ENCODE measurements around the gene LDAF1.
"Not testable (repeated sequence)": the region's sequence is repeated elsewhere in the genome, so short reads cannot be mapped to it uniquely, and the experiment has no call there.

Gene LDAF1

GRCh38 chr16:21190599-21190998, 32.1 kb downstream of the LDAF1 start:
- TF ChIP-seq, protein P1, sequence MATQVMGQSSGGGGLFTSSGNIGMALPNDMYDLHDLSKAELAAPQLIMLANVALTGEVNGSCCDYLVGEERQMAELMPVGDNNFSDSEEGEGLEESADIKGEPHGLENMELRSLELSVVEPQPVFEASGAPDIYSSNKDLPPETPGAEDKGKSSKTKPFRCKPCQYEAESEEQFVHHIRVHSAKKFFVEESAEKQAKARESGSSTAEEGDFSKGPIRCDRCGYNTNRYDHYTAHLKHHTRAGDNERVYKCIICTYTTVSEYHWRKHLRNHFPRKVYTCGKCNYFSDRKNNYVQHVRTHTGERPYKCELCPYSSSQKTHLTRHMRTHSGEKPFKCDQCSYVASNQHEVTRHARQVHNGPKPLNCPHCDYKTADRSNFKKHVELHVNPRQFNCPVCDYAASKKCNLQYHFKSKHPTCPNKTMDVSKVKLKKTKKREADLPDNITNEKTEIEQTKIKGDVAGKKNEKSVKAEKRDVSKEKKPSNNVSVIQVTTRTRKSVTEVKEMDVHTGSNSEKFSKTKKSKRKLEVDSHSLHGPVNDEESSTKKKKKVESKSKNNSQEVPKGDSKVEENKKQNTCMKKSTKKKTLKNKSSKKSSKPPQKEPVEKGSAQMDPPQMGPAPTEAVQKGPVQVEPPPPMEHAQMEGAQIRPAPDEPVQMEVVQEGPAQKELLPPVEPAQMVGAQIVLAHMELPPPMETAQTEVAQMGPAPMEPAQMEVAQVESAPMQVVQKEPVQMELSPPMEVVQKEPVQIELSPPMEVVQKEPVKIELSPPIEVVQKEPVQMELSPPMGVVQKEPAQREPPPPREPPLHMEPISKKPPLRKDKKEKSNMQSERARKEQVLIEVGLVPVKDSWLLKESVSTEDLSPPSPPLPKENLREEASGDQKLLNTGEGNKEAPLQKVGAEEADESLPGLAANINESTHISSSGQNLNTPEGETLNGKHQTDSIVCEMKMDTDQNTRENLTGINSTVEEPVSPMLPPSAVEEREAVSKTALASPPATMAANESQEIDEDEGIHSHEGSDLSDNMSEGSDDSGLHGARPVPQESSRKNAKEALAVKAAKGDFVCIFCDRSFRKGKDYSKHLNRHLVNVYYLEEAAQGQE (IDR thresholded peaks at IDR 0.05; ENCODE audit: insufficient replicate concordance, low read depth), result no peak
- no peak for TF ChIP-seq SPI1 (IDR thresholded peaks at IDR 0.05; ENCODE audit: borderline replicate concordance, low read depth)
- TF ChIP-seq GABPA (IDR thresholded peaks at IDR 0.05; ENCODE audit: low read depth), result no peak
- TF ChIP-seq POLR2AphosphoS5 (IDR thresholded peaks at IDR 0.05; ENCODE audit: low read depth), result no peak
- no peak for TF ChIP-seq CTCF (IDR thresholded peaks at IDR 0.05; ENCODE audit: insufficient read depth, low read length)
- no peak for DNase-seq (ENCODE audit: low read depth in 1 of 2, low spot score in 1 of 2)
- Histone ChIP-seq H3K4me3 (replicated peaks; ENCODE audit: insufficient read depth, low read length) (no peak overlapping the region), H3K27me3 (ENCODE audit: insufficient read depth, poor library complexity, severe bottlenecking) (no peaks in the 10 kb centered on the region), H3K27ac (replicated peaks) (no peak overlapping the region)

DNA sequence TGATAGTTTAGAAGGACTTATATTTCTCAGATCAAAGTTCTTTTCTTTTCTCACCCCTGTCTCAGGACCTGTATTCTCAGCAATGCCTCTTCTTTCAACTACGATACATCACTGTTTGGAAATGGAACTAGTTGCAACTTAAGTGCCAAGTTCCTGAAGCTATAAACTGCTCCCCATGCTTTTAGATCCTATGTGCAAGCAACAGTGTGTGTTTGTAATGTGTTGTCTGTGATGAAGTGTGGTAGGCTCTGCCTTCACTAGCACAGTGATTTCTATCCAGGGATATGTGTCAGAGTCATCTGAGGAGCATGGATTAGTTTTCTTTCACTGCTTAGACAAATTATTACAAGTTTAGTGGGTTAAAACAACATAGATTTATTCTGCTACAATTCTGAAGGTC, 34.5 kb downstream of the LDAF1 start:
- no peaks in the 10 kb centered on the region for H3K27me3 ChIP-seq (ENCODE audit: insufficient read depth, poor library complexity, severe bottlenecking)
- TF ChIP-seq, protein P1 (IDR thresholded peaks at IDR 0.05; ENCODE audit: insufficient replicate concordance, low read depth), result no peak
- no peak for TF ChIP-seq CTCF (IDR thresholded peaks at IDR 0.05; ENCODE audit: insufficient read depth, low read length)
- TF ChIP-seq POLR2AphosphoS5 (IDR thresholded peaks at IDR 0.05; ENCODE audit: low read depth), result no peak
- no peak for TF ChIP-seq SPI1 (IDR thresholded peaks at IDR 0.05; ENCODE audit: borderline replicate concordance, low read depth)
- no peak for TF ChIP-seq GABPA (IDR thresholded peaks at IDR 0.05; ENCODE audit: low read depth)
- no peak overlapping the region for H3K27ac ChIP-seq (replicated peaks)
- DNase-seq (ENCODE audit: low read depth in 1 of 2, low spot score in 1 of 2), result no peak
- H3K4me3 ChIP-seq (replicated peaks; ENCODE audit: insufficient read depth, low read length), result no peak overlapping the region

DNA sequence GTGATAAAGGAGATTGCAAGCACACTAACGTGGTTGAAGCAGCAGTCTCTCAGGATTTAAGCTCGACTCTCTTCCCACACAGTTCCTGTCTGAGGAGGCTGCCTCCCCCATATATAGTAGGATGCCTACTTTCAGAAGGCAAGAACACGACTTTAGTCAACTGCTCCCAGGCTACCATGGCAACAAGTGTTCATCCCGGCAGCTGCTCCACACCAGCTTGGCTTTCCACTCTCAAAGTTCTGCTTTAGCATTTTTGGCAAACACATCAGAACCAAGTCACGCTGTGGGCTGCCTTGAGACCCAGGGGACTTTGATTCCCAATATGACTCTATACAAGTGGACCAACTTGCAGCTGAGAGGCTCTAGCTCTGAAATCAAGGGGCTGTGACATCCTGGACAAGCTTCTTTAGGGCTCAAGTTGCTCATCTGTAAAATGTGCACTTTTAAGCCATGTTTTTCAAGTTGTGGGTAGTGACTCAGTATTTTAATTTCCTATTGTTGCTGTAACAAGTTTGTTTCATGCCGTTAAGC, 36.4 kb downstream of the LDAF1 start:
- DNase-seq (ENCODE audit: low read depth in 1 of 2, low spot score in 1 of 2), result no peak
- Histone ChIP-seq H3K27ac (replicated peaks) (no peak overlapping the region), H3K27me3 (ENCODE audit: insufficient read depth, poor library complexity, severe bottlenecking) (no peaks in the 10 kb centered on the region), H3K4me3 (replicated peaks; ENCODE audit: insufficient read depth, low read length) (no peak overlapping the region)
- TF ChIP-seq, protein P1 (IDR thresholded peaks at IDR 0.05; ENCODE audit: insufficient replicate concordance, low read depth), result no peak
- TF ChIP-seq POLR2AphosphoS5 (IDR thresholded peaks at IDR 0.05; ENCODE audit: low read depth) (no peak), CTCF (IDR thresholded peaks at IDR 0.05; ENCODE audit: insufficient read depth, low read length) (no peak), GABPA (IDR thresholded peaks at IDR 0.05; ENCODE audit: low read depth) (no peak), SPI1 (IDR thresholded peaks at IDR 0.05; ENCODE audit: borderline replicate concordance, low read depth) (no peak)

DNA sequence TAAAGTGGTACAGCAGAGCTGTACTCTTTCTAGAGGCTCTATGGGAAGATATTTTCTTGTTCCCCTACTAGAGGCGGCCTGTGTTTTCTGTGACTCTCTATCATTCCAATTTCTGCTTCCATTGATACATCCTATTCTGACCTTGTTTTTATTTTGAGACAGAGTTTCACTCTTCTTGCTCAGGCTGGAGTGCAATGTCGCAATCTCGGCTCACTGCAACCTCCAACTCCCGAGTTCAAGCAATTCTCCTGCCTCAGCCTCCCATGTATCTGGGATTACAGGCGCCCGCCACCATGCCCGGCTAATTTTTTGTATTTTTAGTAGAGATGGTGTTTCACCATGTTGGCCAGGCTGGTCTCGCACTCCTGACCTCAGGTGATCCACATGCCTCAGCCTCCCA, 36.9 kb downstream of the LDAF1 start:
- H3K27ac ChIP-seq (replicated peaks); H3K27me3 ChIP-seq (ENCODE audit: insufficient read depth, poor library complexity, severe bottlenecking); H3K4me3 ChIP-seq (replicated peaks; ENCODE audit: insufficient read depth, low read length); DNase-seq (ENCODE audit: low read depth in 1 of 2, low spot score in 1 of 2): not testable (repeated sequence)
